GM19025 (cell line): ENCODE data around the gene PRDM9.
"Not testable (repeated sequence)": the region's sequence is repeated elsewhere in the genome, so short reads cannot be mapped to it uniquely, and the experiment has no call there.

Experiments
- ATAC-seq: cut with Tn5 transposase; IDR thresholded peaks from one replicate; pipeline ENCODE4 v1.9.1; 2021; ENCODE audit warnings: mild to moderate bottlenecking, low read depth, moderate library complexity; ENCODE audit not compliant: unreplicated experiment

PRDM9 gene

GRCh38 chr5:23526616-23527015 lies 19.2 kb downstream of the PRDM9 start:
- not testable (repeated sequence) for ATAC-seq

GRCh38 chr5:23527216-23527920 lies 20.0 kb downstream of the PRDM9 start:
- ATAC-seq = not testable (repeated sequence)

- ATAC-seq = no peak
These were observed 21.3 kb downstream of the PRDM9 start for GRCh38 chr5:23528677-23529076.

DNA sequence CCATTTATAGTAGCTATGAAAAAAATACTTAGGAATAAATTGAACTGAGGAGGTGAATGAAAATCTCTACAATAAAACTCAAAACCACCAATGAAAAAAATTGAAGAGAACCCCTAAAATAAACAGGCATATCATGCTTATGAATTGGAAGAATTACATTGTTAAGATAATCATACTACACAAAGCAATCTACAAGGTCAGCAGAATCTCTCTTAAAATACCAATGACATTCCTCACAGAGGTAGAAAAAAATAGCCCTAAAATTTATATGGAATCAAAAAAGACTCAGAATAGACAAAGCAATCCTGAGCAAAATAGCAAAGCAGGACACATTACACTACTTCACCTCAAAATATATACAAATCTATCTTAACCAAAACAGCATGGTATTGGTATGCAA lies 23.2 kb downstream of the PRDM9 start:
- no peak for ATAC-seq

DNA sequence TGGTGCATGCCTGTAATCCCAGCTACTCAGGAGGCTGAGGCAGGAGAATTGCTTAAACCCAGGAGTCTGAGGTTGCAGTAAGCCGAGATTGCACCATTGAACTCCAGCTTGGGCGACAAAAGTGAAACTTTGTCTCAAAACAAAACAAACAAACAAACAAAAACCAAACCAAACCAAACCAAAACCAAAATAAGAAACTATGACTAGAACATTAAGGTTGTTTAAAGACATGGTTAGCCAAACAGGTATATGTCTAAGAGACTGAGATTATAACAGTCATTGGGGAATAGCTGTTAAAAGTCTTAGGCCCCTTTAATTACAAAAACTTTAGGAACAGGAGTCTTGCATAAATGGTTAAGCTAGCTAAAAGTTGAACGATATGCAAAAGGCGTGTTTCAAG lies 63.6 kb downstream of the PRDM9 start:
- ATAC-seq = no peak
